Raji (cell line): ENCODE data around the gene STPG2.

Experiments used
- POLR2A ChIP-seq: IDR thresholded peaks from 2 replicates; pipeline ENCODE4 v1.6.1; 2011; ENCODE audit warnings: low read depth, low read length, control low read depth; ENCODE audit not compliant: insufficient read depth

STPG2 gene

DNA sequence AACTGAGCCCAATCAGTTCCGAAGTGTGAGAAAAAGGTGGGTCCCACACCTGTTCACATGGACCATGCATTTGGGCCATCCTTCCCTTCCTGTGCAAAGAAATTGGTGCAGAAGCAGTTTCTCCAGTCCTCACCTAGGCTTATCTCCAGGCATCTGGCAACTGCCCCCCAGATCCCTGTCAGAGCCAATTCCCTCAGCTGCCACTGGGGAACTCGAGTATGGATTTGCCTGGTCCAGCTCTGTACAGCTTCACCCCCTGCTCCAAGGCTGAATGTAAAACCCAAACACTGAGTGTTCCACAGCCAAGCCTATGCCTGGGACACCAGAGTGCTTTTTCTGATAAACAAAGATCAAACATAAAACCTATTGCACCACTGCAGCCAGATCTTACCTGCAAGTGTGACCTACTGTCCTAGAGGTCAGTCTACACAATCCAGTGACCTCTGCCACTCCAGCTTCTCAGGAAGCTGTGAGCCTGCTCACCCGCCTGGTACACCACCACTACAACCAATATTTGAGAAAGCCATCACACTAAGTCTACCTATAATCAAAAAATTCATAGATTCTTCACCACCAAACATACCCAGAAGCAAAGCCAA lies 136.4 kb downstream of the STPG2 start:
- no peak for TF ChIP-seq POLR2A

DNA sequence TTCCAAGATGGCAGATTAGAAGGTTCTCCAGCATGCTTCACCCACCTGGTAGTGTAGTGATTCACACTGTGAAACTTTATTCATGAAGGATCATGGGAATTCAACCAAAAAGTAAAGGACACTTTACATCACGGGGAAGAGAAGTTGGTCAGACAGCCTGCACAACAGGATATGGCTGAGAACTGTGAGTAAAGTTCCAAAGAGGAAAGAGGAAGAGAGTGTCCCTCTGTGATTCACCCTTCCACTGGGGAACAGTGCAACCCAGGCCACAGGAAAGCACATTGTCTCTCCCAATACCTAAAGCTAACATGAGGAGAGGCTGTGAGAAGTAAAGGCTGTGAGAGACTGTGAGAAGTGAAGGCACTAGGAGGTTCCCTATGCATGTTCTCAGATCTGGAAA lies 137.2 kb downstream of the STPG2 start:
- TF ChIP-seq POLR2A = no peak

DNA sequence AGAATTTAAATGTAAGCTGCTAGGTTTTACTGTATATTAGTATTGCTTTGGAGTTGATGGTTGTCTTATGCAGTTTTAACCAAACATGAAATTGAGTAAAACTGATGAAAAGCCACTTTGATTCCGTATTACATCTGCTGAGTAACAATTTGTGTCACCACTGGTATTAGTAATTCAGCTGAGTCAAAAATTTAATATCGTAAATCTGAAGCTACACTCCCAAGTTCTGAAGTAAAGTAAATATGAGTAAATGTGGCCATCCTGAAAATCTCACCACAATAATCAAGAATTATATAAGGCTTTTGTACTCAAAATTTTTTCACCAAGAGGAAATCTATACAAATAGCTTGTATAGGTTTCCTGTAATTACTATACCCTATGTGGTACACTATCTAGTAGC lies 142.3 kb downstream of the STPG2 start:
- TF ChIP-seq POLR2A = no peak

DNA sequence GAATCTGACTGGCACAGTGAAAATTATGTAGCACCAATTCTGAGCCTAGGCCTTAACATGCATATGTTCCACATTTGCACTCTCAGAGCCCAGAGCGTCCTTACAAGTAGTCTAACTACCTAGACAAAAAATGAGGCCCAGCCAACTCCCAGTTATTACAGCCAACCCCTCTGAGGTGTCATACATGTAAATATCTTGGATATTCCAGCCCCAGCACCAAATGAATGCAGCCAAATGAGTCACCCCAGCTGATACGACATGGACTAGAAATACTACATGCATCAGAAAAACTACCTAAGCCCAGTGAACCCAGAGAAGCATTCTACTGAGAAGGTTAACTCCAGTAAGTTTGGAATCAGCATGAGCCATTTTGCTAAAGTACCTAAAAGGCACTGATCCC lies 145.1 kb downstream of the STPG2 start:
- TF ChIP-seq POLR2A = no peak

DNA sequence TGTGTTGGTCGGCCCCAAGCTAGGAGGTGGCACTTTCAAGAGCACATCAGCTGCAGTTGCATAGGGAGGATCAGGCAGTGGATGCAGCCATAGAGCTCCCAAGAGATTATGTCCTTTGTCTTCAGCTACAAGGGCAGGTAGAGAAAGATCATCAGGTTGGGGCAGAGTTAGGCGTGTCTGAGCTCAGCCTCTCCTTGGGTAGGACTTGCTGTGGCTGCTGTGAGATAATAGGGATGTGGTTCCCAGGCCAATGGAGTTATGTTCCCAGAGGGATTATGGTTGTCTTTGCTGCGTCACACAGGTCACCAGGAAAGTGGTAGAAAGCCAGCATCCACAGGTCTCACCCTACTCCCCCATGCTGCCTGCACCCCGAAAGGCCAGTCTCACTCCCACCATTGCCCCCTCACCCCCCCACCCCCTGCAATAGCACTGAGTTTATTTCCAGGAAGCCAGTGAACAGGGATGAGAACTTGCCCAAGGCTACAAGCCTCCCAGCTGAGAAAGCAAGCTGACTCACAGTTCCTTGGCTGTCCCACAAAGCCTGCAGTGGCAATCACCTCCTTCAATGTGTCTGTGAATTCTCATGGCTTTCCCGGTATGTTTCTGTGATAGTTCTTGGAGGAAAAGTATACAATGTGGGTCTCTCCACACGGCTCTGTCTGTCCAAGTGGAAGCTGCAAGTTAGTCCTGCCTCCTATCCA lies 148.4 kb downstream of the STPG2 start:
- TF ChIP-seq POLR2A = no peak

DNA sequence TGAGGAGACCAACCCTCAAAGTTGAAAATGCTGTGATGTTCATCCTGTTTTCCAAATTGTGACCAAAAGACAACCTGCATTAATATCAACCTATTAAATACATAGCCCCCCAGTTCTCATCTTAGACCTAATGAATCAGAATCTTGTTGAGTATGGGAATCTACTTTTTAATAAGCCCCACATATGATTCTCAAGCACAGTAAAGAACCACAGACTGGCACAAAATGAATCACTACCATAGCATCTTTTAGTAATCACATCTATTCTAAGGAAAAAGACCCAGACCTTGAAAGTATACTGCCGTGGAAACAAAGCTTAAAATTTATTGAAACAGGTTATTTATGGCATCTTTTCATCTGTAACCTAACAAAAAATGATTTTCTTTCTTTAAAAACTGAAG lies 152.9 kb downstream of the STPG2 start:
- TF ChIP-seq POLR2A = no peak

DNA sequence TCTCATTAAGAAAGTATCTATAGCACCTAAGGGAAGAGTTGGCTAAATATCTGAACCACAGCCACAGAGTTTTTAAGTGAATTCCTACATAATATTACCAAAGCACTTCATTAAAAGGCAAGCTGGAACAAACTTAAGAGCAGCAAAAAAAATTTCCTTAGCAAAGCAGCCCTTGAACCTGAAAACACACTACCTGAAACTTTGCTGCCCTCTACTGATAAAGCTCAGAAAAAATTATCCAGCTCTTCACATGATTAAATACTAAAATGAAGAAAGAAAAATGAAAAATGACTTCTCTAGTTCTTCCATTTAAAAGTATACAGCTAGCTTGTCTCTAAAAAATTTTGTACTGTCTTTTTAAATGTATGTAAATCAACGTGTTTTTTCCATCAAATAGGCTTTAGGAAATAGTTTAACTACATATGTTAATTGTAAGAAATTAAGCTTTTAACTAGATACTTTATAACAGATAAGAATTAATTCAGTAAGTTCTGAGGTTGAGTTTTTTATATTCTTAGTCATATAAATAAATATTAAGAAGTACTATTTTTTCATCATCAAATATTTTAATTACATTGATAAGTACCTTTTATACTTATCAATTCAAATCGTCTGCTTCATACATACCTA lies 156.1 kb downstream of the STPG2 start:
- no peak for TF ChIP-seq POLR2A

DNA sequence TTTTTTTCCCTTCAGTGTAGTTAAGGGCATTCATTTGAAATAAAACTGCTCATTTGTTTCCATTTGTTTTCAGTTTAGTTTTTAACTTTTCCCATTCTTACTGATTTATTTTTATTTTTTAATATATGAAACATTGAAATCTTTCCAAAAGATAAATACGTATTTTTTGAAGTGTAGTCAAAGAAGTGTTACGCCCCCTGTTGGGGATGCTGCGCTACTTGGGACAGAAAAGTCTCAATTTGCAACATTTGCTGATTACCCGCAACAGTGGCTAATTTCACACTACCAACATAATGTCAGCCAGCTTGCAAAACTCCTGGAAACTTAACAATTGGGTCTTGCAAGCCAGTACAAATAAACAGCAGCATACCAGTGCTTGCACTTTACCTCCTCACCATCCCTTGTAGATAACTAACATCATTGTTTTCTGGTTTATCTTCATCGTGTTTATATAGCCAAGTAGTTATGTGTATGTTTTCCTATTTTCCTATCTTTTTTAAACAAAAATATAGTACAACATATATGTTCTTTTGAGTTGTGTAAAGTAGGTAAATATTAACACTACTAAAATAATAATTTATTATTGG lies 158.6 kb downstream of the STPG2 start:
- TF ChIP-seq POLR2A = no peak

DNA sequence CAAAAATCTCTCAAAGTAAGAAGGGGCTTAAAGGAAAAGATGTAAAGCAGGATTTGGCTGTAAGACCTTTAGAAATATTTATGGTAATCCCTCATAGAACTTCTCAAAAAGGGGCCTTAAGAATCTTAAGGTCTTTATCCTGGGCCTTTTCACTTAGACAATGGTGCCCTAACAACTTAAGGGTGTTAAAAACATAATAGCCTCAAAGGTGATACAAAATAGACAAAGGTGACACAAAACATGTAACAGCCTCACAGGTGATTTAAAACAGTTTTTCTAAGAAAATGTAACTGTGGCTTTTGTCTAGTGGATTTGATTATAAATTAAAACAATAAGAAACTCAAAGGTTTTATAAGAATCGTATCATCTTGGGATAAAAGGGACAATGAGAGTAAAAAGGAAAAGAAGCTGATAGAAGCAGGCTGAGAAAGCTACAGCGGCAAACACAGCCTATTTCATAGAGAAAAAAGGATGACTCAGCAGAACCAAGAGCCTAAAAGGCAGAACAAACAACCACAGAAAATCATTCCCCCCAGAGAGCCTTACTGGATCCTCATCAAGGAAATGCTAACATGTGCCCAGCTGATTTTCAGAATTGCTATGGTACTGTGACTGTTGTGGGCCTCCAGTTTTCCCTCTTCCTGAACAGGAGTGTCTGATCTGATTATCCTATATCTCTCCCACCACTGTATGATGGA lies 164.3 kb downstream of the STPG2 start:
- no peak for TF ChIP-seq POLR2A

DNA sequence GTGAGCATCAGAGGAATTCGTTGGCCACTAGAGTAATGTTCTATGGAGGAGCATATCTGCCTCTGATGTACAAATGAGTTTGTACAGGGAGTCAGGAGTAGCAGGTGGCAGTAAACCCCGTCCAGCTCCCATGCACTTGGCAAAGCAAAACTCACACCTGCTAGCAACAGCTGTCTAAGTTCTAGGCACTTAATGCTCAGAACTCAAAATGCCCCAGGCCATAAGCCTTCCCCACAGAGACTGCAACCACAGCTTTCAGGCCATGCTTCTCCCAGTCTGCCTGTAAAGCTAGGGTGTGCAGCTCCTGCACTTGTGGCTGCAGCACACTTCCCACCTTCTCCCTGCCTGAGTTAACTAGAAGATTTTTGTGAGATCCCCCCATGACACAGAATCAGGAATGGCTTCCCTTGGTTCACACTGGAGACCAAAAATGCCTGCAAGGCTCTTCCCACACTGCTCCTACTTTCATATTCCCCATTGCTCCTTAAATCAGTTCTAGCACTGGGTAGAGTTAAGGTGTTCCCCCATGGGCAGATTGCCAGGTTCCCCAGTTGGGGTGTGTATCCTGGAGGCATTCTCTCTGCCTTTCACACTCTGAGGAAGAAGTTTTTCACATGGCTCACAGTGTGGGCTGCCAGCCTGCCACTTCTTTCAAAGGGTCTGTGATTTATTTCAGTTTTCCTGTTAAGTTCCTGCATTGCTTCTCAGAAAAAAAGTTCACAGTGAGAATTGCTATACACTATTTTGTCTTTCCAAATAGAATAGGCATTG lies 189.9 kb downstream of the STPG2 start:
- no peak for TF ChIP-seq POLR2A

DNA sequence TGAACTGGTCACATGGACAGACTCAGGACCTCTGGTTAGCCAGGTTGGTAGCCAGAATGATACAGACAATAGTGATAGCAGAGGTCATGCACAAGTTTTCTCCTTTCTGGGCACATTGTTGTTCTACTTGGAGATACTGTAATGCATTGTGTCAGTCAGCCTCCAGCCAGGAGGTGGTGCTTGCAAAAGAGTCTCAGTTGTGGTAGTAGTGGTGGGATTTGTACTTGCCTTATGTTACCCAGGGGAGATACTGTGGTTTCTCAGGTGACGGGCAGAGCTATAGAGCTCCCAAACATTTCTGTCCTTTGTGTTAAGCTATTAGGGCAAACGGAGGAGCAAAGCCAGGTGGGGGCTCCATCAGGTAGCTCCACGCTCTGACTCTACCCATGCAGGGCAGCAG lies 190.5 kb downstream of the STPG2 start:
- TF ChIP-seq POLR2A = no peak

DNA sequence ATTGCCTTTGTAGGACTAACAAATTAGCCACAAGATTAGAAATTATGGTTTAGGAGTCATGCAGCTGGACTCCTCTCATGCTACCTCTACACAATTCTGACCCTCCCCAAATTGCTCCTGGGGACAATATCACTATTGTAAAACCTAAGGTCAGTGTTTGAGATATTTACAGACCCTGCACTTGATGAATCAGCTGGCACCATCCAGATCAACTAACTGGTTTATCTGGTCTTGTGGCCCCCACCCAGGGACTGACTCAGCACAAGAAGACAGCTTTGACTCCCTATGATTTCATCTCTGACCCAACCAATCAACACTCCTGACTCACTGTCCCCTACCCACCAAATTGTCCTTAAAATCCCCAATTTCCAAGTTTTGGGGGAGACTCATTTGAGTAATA lies 192.4 kb downstream of the STPG2 start:
- TF ChIP-seq POLR2A = no peak

DNA sequence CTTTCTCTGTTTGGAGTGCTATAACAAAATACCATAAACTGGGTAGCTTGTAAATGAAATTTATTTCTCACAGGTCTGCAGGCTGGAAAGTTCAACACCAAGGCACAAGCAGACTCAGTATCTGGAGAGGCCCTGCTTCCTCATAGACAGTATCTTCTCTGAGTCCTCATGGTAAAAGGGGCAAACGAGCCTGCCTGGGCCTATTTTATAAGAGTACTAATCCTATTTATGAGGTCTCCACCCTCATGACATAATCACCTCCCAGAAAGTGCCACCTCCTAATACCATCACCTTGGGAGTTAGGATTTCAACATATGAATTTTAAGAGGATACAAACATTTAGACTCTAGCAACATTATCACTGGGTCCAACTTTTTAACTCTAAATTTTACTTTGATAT lies 200.3 kb downstream of the STPG2 start:
- TF ChIP-seq POLR2A = no peak

DNA sequence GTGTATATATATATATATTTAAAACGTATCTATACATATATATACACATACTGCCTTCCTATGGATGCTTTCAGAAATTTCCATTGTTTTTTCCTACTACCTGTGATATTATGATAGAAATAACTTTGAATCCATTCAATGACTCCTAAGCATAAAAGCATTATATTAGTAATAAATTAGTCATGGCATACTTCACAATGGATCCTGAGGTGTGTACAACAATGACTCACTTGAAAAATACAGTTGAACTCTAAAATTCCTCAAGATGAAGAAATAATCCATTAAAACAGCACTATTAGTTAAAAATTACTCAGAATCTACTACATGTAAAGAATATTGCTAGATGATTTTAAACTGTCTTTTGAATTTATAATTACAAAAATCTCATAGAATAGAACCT lies 201.1 kb downstream of the STPG2 start:
- TF ChIP-seq POLR2A = no peak

DNA sequence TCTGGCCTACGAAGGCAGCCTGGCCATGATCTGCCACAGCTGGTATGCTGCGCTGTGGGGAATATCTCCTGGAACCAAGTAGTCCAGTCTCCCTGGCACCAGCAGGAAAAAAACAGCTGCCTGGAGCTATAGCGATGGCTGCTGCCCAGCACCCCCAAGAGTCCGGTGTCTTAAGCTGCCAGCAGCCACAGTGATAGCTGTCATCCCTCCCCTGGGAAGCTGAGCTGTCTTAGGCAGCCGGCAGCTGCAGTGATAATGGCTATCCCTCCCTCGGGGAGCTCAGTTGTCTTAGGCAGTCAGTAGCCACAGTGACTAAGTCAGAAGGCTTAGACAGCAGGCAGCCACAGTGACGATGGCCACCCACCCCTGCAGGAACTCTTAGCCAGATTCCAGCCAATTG lies 205.1 kb downstream of the STPG2 start:
- TF ChIP-seq POLR2A = no peak
